HG02571 (cell line): ENCODE measurements around the gene TMCC2.

Experiments
- ATAC-seq: cut with Tn5 transposase; IDR thresholded peaks from one replicate; pipeline ENCODE4 v1.9.1; 2021; ENCODE audit warnings: mild to moderate bottlenecking, moderate library complexity; ENCODE audit not compliant: unreplicated experiment

Gene TMCC2

DNA sequence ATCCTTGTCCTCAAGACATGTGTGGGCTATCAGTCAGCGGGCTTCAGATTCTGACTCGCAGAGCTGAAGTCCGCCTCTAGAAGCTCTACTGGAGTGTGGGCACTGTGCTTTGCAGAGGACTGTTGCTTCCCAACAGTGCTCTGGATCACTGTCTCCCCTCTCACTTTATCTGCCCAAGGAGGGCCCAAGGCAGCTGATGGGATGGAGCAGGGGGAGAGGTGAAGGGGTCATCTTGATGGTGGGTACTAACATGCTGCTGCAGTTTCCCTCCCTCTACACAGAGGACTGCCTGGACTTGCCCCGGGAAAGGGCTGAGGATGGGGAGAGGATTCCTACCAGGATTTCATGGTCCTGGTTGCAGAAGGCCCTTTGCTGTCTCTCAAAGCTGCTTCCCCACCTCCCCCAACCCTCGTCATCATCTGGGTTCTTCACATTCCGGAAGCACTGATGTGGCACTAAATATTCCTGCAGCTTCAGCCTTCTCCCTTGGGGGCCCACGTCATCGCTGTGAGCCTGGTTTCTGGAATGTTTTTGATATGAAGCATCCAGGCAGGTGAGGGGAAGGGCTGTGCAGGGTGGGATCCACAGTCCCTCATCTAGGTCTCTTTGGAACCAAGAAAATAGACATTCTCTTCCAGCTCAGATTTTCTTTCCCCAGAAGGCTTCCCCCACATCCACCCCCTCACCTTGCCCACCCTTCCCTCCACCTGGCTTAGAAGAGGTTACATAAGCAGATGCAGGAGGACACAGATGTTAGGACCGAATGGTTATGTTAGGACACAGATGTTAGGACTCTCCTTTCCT lies 70.6 kb downstream of the TMCC2 start:
- ATAC-seq: no peak

DNA sequence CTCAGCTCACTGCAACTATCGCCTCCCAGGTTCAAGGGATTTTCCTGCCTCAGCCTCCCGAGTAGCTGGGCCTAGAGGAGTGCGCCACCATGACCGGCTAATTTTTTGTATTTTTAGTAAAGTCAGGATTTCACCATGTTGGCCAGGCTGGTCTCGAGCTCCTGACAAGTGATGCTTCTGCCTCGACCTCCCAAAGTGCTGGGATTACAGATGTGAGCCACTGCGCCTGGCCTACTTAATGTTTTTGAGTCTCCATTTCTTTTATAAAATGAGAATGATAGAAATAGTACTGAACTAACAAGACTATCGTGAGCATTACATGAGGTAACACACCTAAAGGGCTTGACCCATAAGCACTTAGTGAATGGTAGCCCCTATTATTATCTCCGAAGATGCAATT lies 72.4 kb downstream of the TMCC2 start:
- no peak for ATAC-seq

DNA sequence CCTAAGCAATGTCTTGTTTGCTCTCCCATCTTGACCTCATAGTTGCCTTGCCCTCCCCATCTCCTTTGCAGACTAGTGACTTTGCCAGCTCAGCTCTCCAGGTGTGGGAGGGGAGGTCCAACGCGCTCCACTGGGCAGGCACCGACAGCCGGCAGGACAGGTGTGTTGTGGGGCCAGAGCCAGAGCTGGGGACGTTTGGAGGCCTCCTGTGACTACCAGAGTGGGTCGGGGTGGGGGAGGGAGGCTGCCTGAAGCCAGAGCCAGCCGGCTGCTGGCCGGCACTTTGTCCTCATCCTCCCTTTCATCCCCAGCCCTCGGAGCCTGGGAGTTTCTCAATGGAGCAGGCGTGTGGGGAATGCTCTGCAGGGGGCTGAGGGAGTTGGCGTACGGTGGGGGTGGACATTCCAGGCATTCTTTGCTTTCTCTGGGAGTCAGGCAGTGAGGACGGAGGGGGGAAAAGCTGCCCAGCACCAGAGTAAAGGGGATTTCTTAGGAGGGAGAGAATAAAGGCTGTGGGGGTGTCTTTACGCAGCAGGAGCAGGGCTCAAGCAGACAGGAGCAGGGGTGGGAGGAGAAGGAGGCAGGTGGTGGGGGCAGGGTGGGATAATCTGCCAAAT lies 73.6 kb downstream of the TMCC2 start:
- no peak for ATAC-seq

DNA sequence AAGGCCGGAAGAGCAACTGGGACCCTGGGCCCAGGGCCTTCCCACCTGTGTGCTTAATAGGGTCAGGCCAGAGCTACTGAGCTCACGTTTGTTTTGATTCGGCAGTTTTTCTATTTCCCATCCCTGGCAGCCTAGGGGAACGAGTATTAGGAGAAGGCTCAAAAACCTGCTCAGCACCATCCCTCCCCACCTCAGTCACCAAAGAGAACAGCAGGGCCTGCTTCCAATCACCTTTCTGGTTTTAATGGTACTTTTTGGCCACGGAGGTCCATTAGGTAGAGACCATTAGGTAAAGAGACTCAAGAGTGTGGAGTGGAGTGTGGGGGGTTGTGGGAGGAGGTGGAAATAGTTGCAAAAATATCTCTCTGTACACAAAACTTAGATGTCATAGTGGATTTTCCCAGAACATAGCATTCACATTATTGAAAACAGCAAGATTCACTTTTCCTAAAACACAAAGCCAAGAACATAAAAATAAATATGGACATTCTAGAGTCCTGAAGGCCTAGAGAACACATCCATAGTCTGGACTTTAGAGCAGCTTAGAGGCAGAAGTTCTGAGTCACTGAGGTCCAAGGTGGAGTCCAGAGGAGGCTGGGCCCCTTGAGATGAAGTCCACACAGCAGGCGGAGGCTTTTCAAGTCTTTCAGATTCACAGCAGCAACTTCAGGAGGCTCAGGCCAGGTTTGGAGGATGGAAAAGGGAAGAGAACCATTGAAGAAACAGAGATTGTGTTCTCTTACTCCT lies 74.3 kb downstream of the TMCC2 start:
- ATAC-seq: no peak

DNA sequence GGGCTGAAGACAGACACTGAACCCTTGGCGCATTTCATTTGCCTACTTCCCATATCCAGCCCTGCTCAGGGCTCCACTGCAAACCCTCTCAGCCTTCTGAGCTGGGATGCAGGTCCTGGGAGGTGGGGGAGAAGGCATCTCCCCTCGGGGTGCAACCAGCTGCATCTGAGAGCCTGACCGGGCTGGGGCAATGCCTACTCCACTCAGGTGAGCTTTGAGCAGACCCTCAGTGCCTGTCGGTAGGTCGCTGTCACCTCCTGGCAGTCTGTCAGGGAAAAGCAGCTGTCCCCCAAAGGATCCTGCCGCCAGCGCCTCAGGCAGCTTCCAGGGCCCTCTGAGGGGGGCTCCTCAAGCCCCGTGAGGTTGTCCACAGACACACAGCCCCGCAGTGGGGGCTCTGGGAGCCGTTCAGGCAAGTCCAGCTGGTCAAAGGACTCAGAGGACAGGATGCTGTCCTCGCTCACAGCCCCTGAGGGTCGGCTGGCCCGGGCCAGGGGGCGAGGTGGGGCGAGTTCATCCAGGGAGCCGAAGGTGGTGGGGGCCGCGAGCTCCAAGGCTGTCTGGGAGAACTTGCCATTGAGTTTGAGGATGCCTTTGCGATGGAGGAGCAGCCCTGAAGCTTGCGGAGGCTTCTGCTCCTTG lies 75.6 kb downstream of the TMCC2 start:
- ATAC-seq: no peak

DNA sequence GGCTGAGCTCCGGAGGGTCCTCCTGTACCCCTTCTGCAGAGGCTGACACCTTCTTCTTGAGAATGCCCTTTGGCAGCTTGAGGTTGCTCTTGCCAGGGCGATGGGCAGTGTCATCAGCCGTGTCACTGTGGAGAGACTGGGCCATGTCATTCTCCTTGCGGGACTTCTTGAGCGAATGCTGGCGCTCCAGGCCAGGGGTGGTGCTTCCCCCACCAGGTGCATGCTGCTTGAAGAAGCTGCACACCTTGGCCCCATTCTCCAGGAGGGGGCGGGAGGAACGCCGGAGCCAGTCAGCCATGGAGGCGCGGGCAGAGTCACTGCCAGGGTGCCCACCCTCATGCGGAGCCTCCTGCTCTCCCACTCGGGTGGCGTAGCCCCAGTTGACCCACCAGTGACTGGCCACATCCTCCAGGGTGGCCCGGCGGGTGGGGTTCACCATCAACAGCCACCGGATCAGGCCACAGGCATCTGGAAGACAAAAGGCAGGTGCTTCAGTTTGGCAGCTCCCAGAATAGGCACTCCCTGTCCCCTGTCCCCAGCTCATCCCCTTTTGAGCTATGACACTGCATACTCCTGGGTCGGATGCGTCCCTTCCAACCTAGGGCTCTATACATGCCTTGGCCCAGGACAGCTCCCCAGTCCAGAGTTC lies 76.4 kb downstream of the TMCC2 start:
- no peak for ATAC-seq

DNA sequence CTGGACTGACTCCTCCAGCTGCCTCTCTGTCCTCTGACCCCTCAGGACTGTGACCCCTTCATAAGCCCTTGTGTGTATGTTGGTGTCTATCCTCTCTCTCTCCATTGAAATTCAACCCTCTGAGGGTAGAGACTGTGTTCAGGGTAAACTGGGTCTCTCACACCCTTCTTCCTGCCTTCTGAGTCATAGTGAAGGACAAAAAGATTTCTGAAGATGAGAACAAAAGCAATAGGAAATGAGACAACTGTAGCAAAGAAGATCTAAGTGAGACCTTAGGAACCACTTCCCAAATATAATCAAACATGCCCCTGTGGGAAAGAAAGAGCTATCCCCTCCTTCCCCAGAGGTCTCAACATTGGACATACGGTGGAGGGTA lies 76.9 kb downstream of the TMCC2 start:
- ATAC-seq: no peak

DNA sequence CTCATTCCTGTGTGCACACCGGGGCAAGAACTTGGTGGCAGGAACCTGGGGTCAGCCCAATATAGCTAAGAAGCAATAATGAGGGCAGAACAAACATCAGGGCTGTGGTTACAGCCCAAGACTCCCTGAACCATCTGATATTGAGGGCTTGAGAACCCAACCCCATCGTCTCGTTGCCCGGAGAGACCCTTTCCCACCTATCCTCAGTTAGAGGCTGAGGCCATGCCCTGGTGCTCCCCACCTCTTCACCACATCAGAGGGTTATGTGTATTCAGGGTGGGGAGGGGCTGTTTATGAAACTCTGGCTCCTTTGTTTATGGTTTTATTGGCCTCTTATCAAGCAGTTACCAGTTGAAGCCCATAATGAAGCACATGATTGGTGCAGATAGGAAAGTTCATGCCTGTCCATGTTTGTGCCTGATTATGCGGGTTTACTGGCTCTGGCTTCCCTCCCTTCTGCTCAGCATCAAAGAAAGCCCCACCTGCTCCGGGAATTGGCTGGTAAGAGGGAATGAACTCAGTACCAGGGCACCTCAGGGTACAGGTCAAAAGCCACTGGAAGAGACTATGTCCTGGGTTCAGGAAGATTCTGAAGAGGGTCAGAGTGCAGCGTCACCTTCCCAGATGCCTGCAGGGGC lies 79.3 kb downstream of the TMCC2 start:
- no peak for ATAC-seq

DNA sequence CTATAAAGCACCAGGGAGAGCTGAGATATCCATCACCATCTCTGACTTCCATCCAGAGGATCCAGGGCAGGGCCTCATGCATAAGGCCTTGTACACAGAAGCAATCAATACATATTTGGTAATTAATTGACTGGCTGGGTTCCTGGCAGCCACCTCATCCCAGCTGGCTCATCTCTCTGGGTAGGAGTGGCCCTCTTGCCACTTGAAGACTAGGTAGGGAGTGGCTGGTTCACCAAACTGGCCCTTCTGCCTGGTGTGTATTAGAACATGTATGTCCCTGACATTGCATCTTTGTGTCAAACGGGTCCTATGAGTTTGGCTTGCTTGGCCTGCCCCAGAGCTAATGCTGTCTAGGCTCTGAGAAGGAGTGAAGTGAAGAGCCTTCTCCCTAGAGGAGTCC lies 82.0 kb downstream of the TMCC2 start:
- no peak for ATAC-seq

DNA sequence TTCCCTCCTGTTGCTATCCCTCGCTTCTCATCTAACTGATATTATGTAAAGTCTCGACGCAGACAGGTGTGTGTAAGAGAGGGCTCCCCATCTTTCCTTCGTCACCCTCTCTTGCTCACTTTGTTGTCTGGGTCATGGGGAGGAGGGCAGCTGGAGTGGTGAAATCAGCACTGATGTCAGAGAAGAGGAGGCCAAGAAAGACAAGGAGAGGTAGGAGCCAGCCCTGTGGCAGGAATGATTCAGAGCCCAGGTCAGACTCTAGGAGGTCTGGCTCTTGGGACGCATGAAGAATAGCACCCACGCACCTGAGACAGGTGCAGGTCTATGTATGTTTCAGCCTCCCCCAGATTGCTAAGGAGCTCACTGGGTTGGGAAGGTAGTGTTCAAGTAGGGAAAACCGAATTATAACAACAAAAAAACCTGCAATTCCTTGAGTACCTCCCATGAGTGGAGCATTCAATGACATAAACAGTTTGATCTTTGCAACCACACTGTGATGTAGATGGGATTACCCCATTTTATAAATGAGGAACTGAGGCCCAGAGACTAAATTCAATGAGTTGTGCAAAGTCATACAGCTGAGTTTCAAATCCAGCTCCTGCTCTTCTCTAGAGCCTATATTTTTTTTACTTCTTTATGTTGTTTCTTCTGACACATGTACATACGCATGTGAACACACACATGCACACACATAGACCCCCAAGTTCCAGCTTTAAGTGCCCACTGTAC lies 83.4 kb downstream of the TMCC2 start:
- no peak for ATAC-seq

DNA sequence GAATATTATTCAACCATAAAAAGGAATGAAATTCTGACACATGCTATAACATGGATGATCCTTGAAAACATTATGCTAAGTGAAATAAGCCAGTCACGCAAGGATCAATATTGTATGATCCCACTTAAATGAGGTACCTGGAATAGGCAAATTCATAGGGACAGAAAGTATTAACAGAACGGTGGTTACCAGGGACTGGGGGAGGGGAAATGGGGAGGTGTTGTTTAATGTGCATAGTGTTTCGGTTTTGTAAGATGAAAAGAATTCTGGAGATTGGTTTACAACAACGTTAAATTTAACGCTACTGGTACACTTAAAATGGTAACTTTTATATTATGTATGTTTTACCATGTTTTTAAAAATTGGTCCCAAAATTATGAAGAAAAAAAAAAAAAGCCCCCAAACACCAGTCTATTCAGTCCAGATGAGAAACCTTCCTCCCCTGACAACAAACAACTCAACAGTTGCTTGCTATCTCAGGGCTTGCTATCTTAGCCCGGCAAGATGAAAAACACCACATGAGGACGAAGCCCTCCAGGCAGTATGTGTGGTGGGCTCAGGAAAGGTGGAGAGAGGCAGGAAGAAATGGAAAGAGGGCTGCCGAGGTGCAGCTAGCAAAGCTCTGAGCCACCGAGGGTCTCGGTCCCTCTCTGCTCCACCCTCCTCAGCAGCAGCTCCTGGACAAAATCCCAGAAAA lies 85.3 kb downstream of the TMCC2 start:
- ATAC-seq: no peak

DNA sequence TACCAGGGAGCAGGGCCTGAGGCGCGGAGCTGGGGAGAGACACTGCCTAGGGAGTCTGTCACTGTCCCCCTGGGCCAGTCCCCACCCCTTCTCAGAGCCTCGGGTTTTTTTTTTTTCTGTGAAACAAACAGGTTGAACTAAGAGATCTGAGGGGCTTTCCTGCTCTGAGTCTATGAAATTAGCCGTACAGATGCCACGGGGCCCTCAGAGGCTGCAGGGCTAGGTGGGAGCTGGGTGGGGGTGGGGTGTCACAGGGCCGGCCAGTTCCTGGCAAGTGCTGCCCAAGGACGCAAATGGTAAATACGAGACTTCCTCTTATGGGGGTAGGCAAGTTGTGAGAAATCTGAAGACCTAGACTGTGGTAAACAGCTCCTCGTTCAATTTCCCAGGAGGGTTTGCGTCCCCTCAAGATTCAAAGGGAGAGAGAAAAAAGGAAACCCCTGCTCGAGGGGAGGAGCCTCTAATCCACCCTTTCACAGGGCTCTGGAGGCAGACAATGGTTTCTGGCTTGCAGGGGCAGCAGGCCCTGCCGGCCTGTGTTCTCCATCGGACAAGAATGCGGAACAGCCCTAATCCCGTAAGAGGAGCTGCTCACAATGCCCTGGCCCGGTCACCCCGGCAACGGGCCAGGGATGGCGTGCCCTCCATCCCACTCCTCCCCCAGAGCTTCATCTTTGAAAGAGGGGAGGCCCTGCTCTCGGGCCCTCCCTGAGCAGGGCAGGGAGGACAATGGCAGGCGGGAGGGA lies 86.0 kb downstream of the TMCC2 start:
- peak; percentile 57 for ATAC-seq

DNA sequence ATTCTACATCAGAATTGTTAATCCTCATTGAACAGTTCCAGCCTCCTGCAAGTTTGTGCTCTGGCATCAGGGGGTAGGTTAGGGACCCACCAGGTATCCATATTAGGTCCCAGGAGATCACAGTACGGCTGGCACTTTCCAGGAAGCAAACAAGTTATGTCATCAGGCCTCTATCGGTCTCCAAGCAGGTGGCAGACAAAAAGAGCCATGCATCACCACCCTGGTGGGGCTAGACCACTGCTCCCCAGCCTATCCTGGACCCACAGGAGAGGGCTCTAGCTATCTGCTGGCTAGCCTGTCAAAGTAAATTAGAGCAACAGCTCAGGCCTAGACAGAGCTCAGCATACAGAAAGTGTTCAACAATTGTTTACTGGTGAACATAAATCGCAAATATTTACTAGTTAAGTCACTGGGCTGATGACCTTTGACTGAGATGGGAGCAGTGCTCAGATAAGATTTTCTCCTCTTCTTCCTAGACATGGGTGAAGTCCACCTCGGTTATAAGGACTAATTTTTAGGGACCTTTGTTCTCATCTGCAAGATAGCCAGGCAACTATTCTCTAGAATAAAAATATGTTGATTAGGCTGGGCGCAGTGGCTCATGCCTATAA lies 87.4 kb downstream of the TMCC2 start:
- ATAC-seq: no peak

DNA sequence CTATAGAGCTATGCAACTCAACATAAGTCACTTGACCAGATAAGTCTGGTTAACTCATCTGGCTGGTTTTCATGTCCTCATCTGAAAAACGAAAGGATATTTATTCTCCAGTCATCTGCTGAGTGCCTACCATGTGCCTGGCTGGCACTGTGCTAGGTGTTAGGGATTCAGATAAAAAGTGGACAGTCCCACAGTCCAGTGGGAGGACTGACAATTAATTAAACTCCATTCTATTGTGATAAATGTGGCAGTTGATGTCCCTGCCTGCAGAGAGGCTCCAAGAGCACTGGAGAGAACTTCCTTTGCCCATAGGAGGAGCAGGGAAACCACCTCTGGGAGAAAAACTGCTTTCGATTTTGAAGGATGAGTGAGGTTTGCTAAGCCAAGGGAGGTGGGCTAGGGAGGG lies 88.4 kb downstream of the TMCC2 start:
- no peak for ATAC-seq

DNA sequence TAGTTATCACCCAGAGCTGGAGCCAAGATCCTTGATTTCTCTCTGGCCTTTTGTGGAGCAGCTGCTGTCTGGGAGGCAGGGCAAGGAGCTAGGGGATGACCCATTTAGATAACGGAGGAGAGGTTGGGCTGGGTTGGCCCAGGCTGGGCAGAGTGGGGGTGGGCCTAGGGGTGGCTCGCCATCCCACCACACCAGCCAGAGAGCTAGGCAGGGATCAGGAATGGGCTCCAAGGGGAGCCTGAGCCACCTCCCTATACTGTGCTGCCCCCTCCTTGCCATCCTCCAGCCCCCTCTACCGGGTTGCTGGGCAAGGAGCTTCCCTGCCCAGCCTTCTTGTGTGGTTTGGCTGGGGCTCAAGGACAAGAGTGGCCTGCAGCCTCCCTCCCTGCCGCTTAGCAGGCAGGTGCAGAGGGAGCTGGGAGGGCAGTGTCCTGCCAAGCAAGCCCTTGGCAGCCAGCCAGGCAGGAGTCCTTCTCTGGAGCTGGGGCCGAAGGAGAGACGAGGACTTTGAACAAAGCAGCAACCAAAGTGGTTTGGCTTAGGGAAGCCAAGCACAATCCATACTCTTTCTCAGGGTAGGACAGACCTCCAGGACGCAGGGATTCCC lies 89.7 kb downstream of the TMCC2 start:
- no peak for ATAC-seq

DNA sequence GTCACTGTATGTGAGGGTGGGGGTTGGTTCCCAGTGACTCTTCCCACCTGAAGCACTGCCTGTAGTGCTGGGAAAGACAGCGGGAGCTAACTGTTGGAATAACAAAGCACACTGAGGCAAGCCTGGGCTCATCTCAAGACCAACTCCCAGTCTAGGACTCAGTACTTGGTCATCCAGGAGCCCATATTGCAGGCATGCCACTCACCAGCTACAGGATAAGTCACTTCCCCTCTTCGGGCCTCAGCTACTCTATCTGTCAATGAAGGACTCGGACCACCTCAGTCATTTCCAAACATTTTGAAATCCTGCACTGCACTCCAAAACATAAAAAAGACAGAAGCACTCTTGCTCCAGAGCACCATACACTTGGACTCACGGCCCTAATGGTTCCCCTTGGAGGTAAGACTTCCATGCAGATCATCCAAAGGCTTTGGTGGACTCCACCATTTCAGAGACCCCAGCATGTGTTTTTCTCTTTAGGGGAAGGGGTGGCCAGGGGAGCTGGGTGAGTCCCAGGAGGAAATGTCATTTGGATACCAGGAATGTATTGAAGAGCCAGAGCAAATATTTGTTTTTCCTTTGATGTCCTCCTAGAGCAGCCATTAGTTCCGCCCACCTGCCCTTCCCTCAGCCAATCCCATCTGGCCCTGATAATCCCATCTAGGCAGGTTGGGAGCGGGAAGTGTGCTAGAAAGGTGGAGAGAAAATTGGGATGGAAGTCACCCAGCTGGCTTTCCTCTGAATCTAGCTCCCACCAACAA lies 90.7 kb downstream of the TMCC2 start:
- ATAC-seq: no peak
